Endothelial cell of umbilical vein (primary cell): ENCODE measurements around the gene ZNF511. TPM values are rescaled to one million over a fixed set of nuclear protein-coding genes. Genes with fewer than 3 reads are reported as not detected.

Experiments
- BruUV-seq: library from RNA; stranded (reverse); fragments of 400-500 nt; replicated peaks from 2 replicates; lab custom pipeline; 2021; lab: Mats Ljungman, UMichigan
- CTCF ChIA-PET: fragments of 300-600, 350-600 bp; sonication (Branson Sonifier 250); formaldehyde crosslinking; loops from one replicate; lab custom pipeline; 2021; ENCODE audit warnings: antibody characterized with exemption, inconsistent platforms; lab: Charles Lee
- POLR2A ChIA-PET: fragments of 300-600, 350-600 bp; sonication (Branson Sonifier 250); formaldehyde crosslinking; loops from one replicate; lab custom pipeline; 2021; ENCODE audit warnings: antibody characterized with exemption, inconsistent platforms; lab: Charles Lee
- DNase-seq: peaks from one replicate; pipeline ENCODE4 v3.0.0-alpha.2; 2011; ENCODE audit warnings: low read depth, low spot score
- FAIRE-seq: peaks from 2 replicates; lab custom pipeline; 2011; peaks lifted over from hg19 to GRCh38; lab: Jason Lieb, UNC
- H2AFZ ChIP-seq: 2 replicates; pipeline ENCODE4 v1.6.0; 2012; ENCODE audit warnings: low read depth, low read length, control low read depth, inconsistent platforms
- H3K27ac ChIP-seq: 2 replicates; pipeline ENCODE4 v1.5.1; 2011; ENCODE audit warnings: low read depth, mild to moderate bottlenecking, control low read depth, low read length, moderate library complexity; ENCODE audit not compliant: insufficient read depth
- H3K27me3 ChIP-seq, 2 experiments: 2 replicates each; pipeline versions ENCODE4 v1.6.0 to v1.6.1; 2011; ENCODE audit warnings: low read length in 2 of 2, mixed read lengths in 1 of 2; ENCODE audit not compliant: control insufficient read depth in 2 of 2, insufficient read depth in 2 of 2
- H3K36me3 ChIP-seq, 2 experiments: 2 replicates in 1 of 2; 3 replicates in 1 of 2; pipeline ENCODE4 v1.5.1; 2011; ENCODE audit warnings: low read length in 2 of 2, mild to moderate bottlenecking in 1 of 2, moderate library complexity in 1 of 2; ENCODE audit not compliant: control insufficient read depth in 2 of 2, insufficient read depth in 2 of 2; ENCODE audit errors: extremely low read depth in 1 of 2
- H3K4me1 ChIP-seq: 3 replicates; pipeline ENCODE4 v1.5.1; 2011; ENCODE audit warnings: mild to moderate bottlenecking, low read length; ENCODE audit not compliant: control insufficient read depth, insufficient read depth; ENCODE audit errors: extremely low read depth
- H3K4me2 ChIP-seq: 2 replicates; pipeline ENCODE4 v1.6.1; 2011; ENCODE audit warnings: low read length, control low read depth, mixed read lengths; ENCODE audit not compliant: insufficient read depth
- H3K4me3 ChIP-seq, 3 experiments: fragments of 200-600 bp in 1 of 3; sonication (generic), shearing (Covaris generic) in 1 of 3; replicated peaks in 1 of 3; 2 replicates each; pipeline ENCODE4 v1.5.1; 2011 to 2016; ENCODE audit warnings: control low read depth in 3 of 3, low read length in 3 of 3, mild to moderate bottlenecking in 2 of 3, inconsistent platforms in 1 of 3, low read depth in 1 of 3, moderate library complexity in 1 of 3; ENCODE audit not compliant: insufficient read depth in 1 of 3
- H3K79me2 ChIP-seq: 2 replicates; pipeline ENCODE4 v1.6.0; 2012; ENCODE audit warnings: low read length, inconsistent platforms; ENCODE audit not compliant: control insufficient read depth, insufficient read depth
- H3K9ac ChIP-seq: replicated peaks from 2 replicates; pipeline ENCODE3; 2011; ENCODE audit warnings: low read length, control low read depth; ENCODE audit not compliant: insufficient read depth; ENCODE audit errors: extremely low read depth
- H3K9me1 ChIP-seq: replicated peaks from 3 replicates; pipeline ENCODE4 v1.6.0; 2011; ENCODE audit warnings: mild to moderate bottlenecking, low read length; ENCODE audit not compliant: control insufficient read depth, insufficient read depth; ENCODE audit errors: extremely low read depth
- H3K9me3 ChIP-seq: replicated peaks from 2 replicates; pipeline ENCODE4 v1.5.1; 2012; ENCODE audit warnings: low read length, inconsistent platforms; ENCODE audit not compliant: control insufficient read depth, insufficient read depth
- H4K20me1 ChIP-seq: replicated peaks from 2 replicates; pipeline ENCODE3; 2011; ENCODE audit warnings: mild to moderate bottlenecking, low read length; ENCODE audit not compliant: control insufficient read depth, insufficient read depth; ENCODE audit errors: extremely low read depth
- CTCF ChIP-seq, 2 donors: IDR thresholded peaks; 1 replicate in 1 of 2; 2 replicates in 1 of 2; pipeline ENCODE4 v1.5.1; 2011; ENCODE audit warnings: low read length in 2 of 2, mild to moderate bottlenecking in 2 of 2, moderate library complexity in 2 of 2, control low read depth in 1 of 2, inconsistent platforms in 1 of 2, low read depth in 1 of 2; ENCODE audit not compliant: insufficient read depth in 1 of 2; ENCODE audit errors: extremely low read depth in 1 of 2
- EZH2 ChIP-seq: IDR thresholded peaks from 2 replicates; pipeline ENCODE4 v1.6.1; 2012; ENCODE audit warnings: borderline replicate concordance, low read depth, mild to moderate bottlenecking, moderate library complexity, low read length, inconsistent platforms; ENCODE audit not compliant: severe bottlenecking
- FOS ChIP-seq: IDR thresholded peaks from 2 replicates; pipeline ENCODE4 v1.6.1; 2011; ENCODE audit warnings: mild to moderate bottlenecking, low read length, moderate library complexity, borderline replicate concordance; ENCODE audit not compliant: insufficient read depth
- GATA2 ChIP-seq: IDR thresholded peaks from 2 replicates; pipeline ENCODE4 v1.7.0; 2011; ENCODE audit warnings: low read depth, mild to moderate bottlenecking, moderate library complexity, mixed read lengths, low read length; ENCODE audit not compliant: insufficient read length, insufficient read depth
- JUN ChIP-seq: IDR thresholded peaks from 2 replicates; pipeline ENCODE4 v1.6.1; 2011; ENCODE audit warnings: borderline replicate concordance, low read depth; ENCODE audit not compliant: insufficient read length, insufficient read depth
- MAX ChIP-seq: IDR thresholded peaks from 2 replicates; pipeline ENCODE4 v1.6.1; 2011; ENCODE audit not compliant: insufficient read depth, insufficient read length
- MYC ChIP-seq: IDR thresholded peaks from one replicate; pipeline ENCODE4 v1.6.1; 2011; ENCODE audit warnings: mild to moderate bottlenecking, low read depth, low read length
- POLR2A ChIP-seq: IDR thresholded peaks from 2 replicates; pipeline ENCODE4 v1.6.1; 2012; ENCODE audit warnings: low read depth, mild to moderate bottlenecking, control low read depth, low read length
- POLR2AphosphoS5 ChIP-seq: IDR thresholded peaks from 2 replicates; pipeline ENCODE4 v1.6.1; 2012; ENCODE audit warnings: low read depth, mild to moderate bottlenecking, control low read depth, low read length, moderate library complexity; ENCODE audit not compliant: insufficient read depth
- dilution Hi-C: fragments of 300-500 bp; cut with MboI; formaldehyde crosslinking; loops from one replicate; pipeline ENCODE4 v1.15.0; 2019; ENCODE audit warnings: low sequenced_read_pairs; ENCODE audit not compliant: extremely low pct_ligation_motif_present
- intact Hi-C: fragments of 100-400 bp; cut with micrococcal nuclease; formaldehyde crosslinking; loops from one replicate; pipeline ENCODE4 v1.10.0; 2022
- polyA plus RNA-seq, 4 experiments: library from polyadenylated mRNA; depleted of rRNA in 3 of 4; stranded (reverse) in 3 of 4; unstranded in 1 of 4; fragments of >200 nt; gene quantifications; 2 replicates each; pipeline versions ENCODE4 v1.2.1 to v1.2.3, GENCODE V29; 2011 to 2012; ENCODE audit warnings: missing spikeins in 1 of 4
- total RNA-seq: library from RNA; stranded (reverse); gene quantifications from 2 replicates; pipeline ENCODE4 v1.2.3, GENCODE V29; 2021

ZNF511 gene
- total and polyA plus RNA-seq, 2 donors (not counting 3 experiments of a cell fraction or from before 2014, with no cell fraction given) = 25.6 to 37.9 TPM

GRCh38 chr10:133334503-133335245, 26.0 kb downstream of the ZNF511 start:
- H3K9ac ChIP-seq = no peak overlapping the region
- no peak overlapping the region for H3K27ac ChIP-seq
- H3K4me2 ChIP-seq = peak overlapping the region; percentile 25
- dilution Hi-C loops = no loop called here
- H4K20me1 ChIP-seq = no peaks in the 10 kb centered on the region
- no peaks in the 10 kb centered on the region for H3K36me3 ChIP-seq
- DNase-seq = no peak
- no peak for FAIRE-seq
- H3K4me1 ChIP-seq = peaks cover 2% of the 10 kb centered on the region
- ChIA-PET CTCF (no interaction called here), POLR2A (interaction anchor here (0.6 kb wide), 1 partner anchor 19 kb away, joined by 5 read pairs; no protein-coding TSS in a partner anchor)
- H3K9me1 ChIP-seq = no peaks in the 10 kb centered on the region
- H3K4me3 ChIP-seq = peak overlapping the region in 2 of 3 experiments; percentile 13 to 14
- no peak for TF ChIP-seq MAX
- TF ChIP-seq EZH2 = no peak
- TF ChIP-seq JUN = no peak
- no peak for TF ChIP-seq FOS
- no peak for TF ChIP-seq MYC
- TF ChIP-seq GATA2 = no peak
- no peak for TF ChIP-seq POLR2AphosphoS5
- no peak for TF ChIP-seq POLR2A
- TF ChIP-seq CTCF (IDR thresholded peaks at IDR 0.05; ENCODE audit: extremely low read depth in 1 of 2, insufficient read depth in 1 of 2, low read depth in 1 of 2, low read length in 2 of 2) = no peak
- intact Hi-C loops = no loop called here
- H3K79me2 ChIP-seq = no peaks in the 10 kb centered on the region
- BruUV-seq = no TSS peak
- H2AFZ ChIP-seq = no peak overlapping the region
- no peaks in the 10 kb centered on the region for H3K9me3 ChIP-seq
- peaks cover 19 to 43% of the 10 kb centered on the region in 2 experiments for H3K27me3 ChIP-seq
